OCI-LY1 (cell line): ENCODE measurements around the gene BRICD5.

Experiments
- EZH2 ChIP-seq: fragments of 200-600 bp; sonication (generic), shearing (Covaris generic); IDR thresholded peaks from 2 replicates; pipeline ENCODE4 v1.8.0; 2017; ENCODE audit warnings: borderline replicate concordance, mixed run types, mild to moderate bottlenecking, antibody characterized with exemption, low read length, moderate library complexity, mixed read lengths
- TF ChIP-seq, protein P1 (sequence below): fragments of 200-600 bp; sonication (generic), shearing (Covaris generic); IDR thresholded peaks from 2 replicates; pipeline ENCODE4 v1.5.1; 2017; ENCODE audit warnings: mild to moderate bottlenecking, antibody characterized with exemption, low read length, moderate library complexity, mixed read lengths

DNA sequence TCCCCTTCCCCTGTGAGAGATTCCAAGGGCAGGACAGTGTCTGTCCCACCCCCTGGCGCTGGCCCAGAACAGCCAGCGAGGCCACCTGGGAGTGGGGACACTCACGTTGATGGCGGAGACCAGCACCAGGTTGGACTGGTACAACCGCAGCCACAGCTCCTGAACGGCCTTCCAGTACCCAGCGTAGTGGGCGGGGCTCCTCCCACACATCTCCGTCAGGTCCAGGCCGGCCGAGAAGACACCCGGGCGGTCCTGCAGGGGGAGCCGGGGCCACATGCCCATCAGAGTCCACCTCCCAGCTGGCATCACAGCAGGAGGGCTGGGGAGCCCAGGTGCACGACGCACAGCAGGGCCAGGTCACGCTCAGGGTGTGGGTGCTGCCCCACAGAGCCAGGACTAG, 33.6 kb upstream of the BRICD5 start:
- TF ChIP-seq, protein P1, sequence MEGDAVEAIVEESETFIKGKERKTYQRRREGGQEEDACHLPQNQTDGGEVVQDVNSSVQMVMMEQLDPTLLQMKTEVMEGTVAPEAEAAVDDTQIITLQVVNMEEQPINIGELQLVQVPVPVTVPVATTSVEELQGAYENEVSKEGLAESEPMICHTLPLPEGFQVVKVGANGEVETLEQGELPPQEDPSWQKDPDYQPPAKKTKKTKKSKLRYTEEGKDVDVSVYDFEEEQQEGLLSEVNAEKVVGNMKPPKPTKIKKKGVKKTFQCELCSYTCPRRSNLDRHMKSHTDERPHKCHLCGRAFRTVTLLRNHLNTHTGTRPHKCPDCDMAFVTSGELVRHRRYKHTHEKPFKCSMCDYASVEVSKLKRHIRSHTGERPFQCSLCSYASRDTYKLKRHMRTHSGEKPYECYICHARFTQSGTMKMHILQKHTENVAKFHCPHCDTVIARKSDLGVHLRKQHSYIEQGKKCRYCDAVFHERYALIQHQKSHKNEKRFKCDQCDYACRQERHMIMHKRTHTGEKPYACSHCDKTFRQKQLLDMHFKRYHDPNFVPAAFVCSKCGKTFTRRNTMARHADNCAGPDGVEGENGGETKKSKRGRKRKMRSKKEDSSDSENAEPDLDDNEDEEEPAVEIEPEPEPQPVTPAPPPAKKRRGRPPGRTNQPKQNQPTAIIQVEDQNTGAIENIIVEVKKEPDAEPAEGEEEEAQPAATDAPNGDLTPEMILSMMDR = no peak
- no peak for TF ChIP-seq EZH2
